AG10803 (cell line): Measurements from ENCODE around the gene CPSF4.
A peak's percentile ranks its signal among the peaks of the same experiment; 100 is the strongest.

Source experiments
- DNase-seq: peaks from one replicate; pipeline ENCODE4 v3.0.0; 2010; ENCODE audit warnings: low read depth
- H3K4me3 ChIP-seq: 2 replicates; pipeline ENCODE4 v1.5.1; 2011; ENCODE audit warnings: mild to moderate bottlenecking, low read length, control low read depth
- CTCF ChIP-seq: conservative IDR thresholded peaks from 2 replicates; pipeline ENCODE4 v1.5.1; 2011; ENCODE audit warnings: mild to moderate bottlenecking, low read length, control low read depth, inconsistent platforms

The CPSF4 gene

GRCh38 chr7:99447943-99448342 is 9.2 kb downstream of the CPSF4 start:
- DNase-seq: no peak
- no peak overlapping the region for H3K4me3 ChIP-seq
- peak; percentile 34; the same call in 1 of the 2 replicates for TF ChIP-seq CTCF

GRCh38 chr7:99448855-99449254 is 10.1 kb downstream of the CPSF4 start:
- H3K4me3 ChIP-seq: no peak overlapping the region
- no peak for DNase-seq
- TF ChIP-seq CTCF: no peak

GRCh38 chr7:99449326-99449725 is 10.6 kb downstream of the CPSF4 start:
- TF ChIP-seq CTCF: no peak

GRCh38 chr7:99451936-99452335 is 13.2 kb downstream of the CPSF4 start:
- no peak for TF ChIP-seq CTCF
- H3K4me3 ChIP-seq: no peak overlapping the region
- DNase-seq: no peak

More at GRCh38 chr7:99449326-99449725, 10.6 kb downstream of the CPSF4 start:
- H3K4me3 ChIP-seq: no peak overlapping the region
- no peak for DNase-seq

- DNase-seq: no peak
- no peak for TF ChIP-seq CTCF
- no peak overlapping the region for H3K4me3 ChIP-seq
Measured at GRCh38 chr7:99452541-99452940, 13.8 kb downstream of the CPSF4 start.

GRCh38 chr7:99453105-99453504 is 14.4 kb downstream of the CPSF4 start:
- no peak for TF ChIP-seq CTCF
- no peak overlapping the region for H3K4me3 ChIP-seq
- no peak for DNase-seq

- no peak for DNase-seq
- no peak overlapping the region for H3K4me3 ChIP-seq
- no peak for TF ChIP-seq CTCF
Measured at GRCh38 chr7:99455874-99456273, 17.1 kb downstream of the CPSF4 start.
